Measurements from ENCODE around the gene TGFBR1. TPM values are rescaled to one million over a fixed set of nuclear protein-coding genes. Genes with fewer than 3 reads are reported as not detected.

Gene TGFBR1
- total RNA-seq, 4 donors from 2014 or later = 17.6 to 24.1 (median 22.8) TPM

- no peak for TF ChIP-seq CTCF (IDR thresholded peaks at IDR 0.05)
- no peak for TF ChIP-seq EP300 (IDR thresholded peaks at IDR 0.05; ENCODE audit: low read depth)
- TF ChIP-seq POLR2A (IDR thresholded peaks at IDR 0.05) = no peak
- TF ChIP-seq POLR2AphosphoS5 (IDR thresholded peaks at IDR 0.05) = no peak
- intact Hi-C loops (cut with DNase I; ENCODE audit: low total_unique reads) = no loop called here
- in situ Hi-C loops (cut with MboI; ENCODE audit: low pct_ligation_motif_present in 1 of 4, low pct_unique_long_range_greater_than_20kb in 1 of 4, low sequenced_read_pairs in 3 of 4) = loop anchor here in 1 of 4 donors (25.0 kb wide), 1 partner anchor 831 kb away; no protein-coding TSS in a partner anchor
- Histone ChIP-seq H3K36me3 (no peaks in the 10 kb centered on the region), H3K27ac (no peak overlapping the region), H3K27me3 (no peaks in the 10 kb centered on the region), H3K4me1 (peaks cover 4 to 10% (median 5%) of the 10 kb centered on the region in 4 donors), H3K9me3 (no peaks in the 10 kb centered on the region), H3K4me3 (no peak overlapping the region)
- DNase-seq = no peak
- WGBS, 2 donors (ENCODE audit: low coverage in 1 of 2) = 58 to 78% methylated on average over 3 to 4 of the region's 4 CpGs
Measured at GRCh38 chr9:99181621-99182020, 76.7 kb downstream of the TGFBR1 start.

- 83 to 94% methylated on average over 3 of the region's 3 CpGs for WGBS, 2 donors (ENCODE audit: low coverage in 1 of 2)
- intact Hi-C loops (cut with DNase I; ENCODE audit: low total_unique reads) = no loop called here
- TF ChIP-seq POLR2A (IDR thresholded peaks at IDR 0.05) (no peak), CTCF (IDR thresholded peaks at IDR 0.05) (no peak), EP300 (IDR thresholded peaks at IDR 0.05; ENCODE audit: low read depth) (no peak), POLR2AphosphoS5 (IDR thresholded peaks at IDR 0.05) (no peak)
Measured at GRCh38 chr9:99182356-99182755, 77.4 kb downstream of the TGFBR1 start.

GRCh38 chr9:99183616-99184015 lies 78.7 kb downstream of the TGFBR1 start:
- H3K4me1 ChIP-seq = peaks cover 4 to 10% (median 5%) of the 10 kb centered on the region in 4 donors
- intact Hi-C loops (cut with DNase I; ENCODE audit: low total_unique reads) = no loop called here
- H3K27ac ChIP-seq = no peak overlapping the region
- WGBS, 2 donors (ENCODE audit: low coverage in 1 of 2) = 92 to 100% methylated on average over 1 to 3 of the region's 3 CpGs
- no peak for DNase-seq
- no peak overlapping the region for H3K4me3 ChIP-seq
- no peaks in the 10 kb centered on the region for H3K36me3 ChIP-seq
- no peaks in the 10 kb centered on the region for H3K9me3 ChIP-seq
- no peak for TF ChIP-seq POLR2A (IDR thresholded peaks at IDR 0.05)
- TF ChIP-seq POLR2AphosphoS5 (IDR thresholded peaks at IDR 0.05) = no peak
- no peak for TF ChIP-seq CTCF (IDR thresholded peaks at IDR 0.05)
- H3K27me3 ChIP-seq = no peaks in the 10 kb centered on the region
- in situ Hi-C loops (cut with MboI; ENCODE audit: low pct_ligation_motif_present in 1 of 4, low pct_unique_long_range_greater_than_20kb in 1 of 4, low sequenced_read_pairs in 3 of 4) = loop anchor here in 1 of 4 donors (25.0 kb wide), 1 partner anchor 829 kb away; no protein-coding TSS in a partner anchor

More at GRCh38 chr9:99182356-99182755, 77.4 kb downstream of the TGFBR1 start:
- Histone ChIP-seq H3K9me3 (no peaks in the 10 kb centered on the region), H3K27me3 (no peaks in the 10 kb centered on the region), H3K36me3 (no peaks in the 10 kb centered on the region), H3K4me3 (no peak overlapping the region), H3K27ac (no peak overlapping the region), H3K4me1 (peaks cover 4 to 10% (median 5%) of the 10 kb centered on the region in 4 donors)
- no peak for DNase-seq
- in situ Hi-C loops (cut with MboI; ENCODE audit: low pct_ligation_motif_present in 1 of 4, low pct_unique_long_range_greater_than_20kb in 1 of 4, low sequenced_read_pairs in 3 of 4) = loop anchor here in 1 of 4 donors (25.0 kb wide), 1 partner anchor 830 kb away; no protein-coding TSS in a partner anchor

GRCh38 chr9:99184110-99184474 lies 79.2 kb downstream of the TGFBR1 start:
- WGBS, 2 donors (ENCODE audit: low coverage in 1 of 2) = 59 to 71% methylated on average over 3 to 10 of the region's 10 CpGs
- no peak for DNase-seq
- Histone ChIP-seq H3K4me3 (no peak overlapping the region), H3K36me3 (no peaks in the 10 kb centered on the region), H3K9me3 (no peaks in the 10 kb centered on the region), H3K27me3 (no peaks in the 10 kb centered on the region), H3K27ac (no peak overlapping the region), H3K4me1 (peaks cover 4 to 10% (median 5%) of the 10 kb centered on the region in 4 donors)
- intact Hi-C loops (cut with DNase I; ENCODE audit: low total_unique reads) (no loop called here), in situ Hi-C loops (cut with MboI; ENCODE audit: low pct_ligation_motif_present in 1 of 4, low pct_unique_long_range_greater_than_20kb in 1 of 4, low sequenced_read_pairs in 3 of 4) (loop anchor here in 1 of 4 donors (25.0 kb wide), 1 partner anchor 828 kb away; no protein-coding TSS in a partner anchor)
- TF ChIP-seq EP300 (IDR thresholded peaks at IDR 0.05; ENCODE audit: low read depth) (no peak), POLR2AphosphoS5 (IDR thresholded peaks at IDR 0.05) (no peak), POLR2A (IDR thresholded peaks at IDR 0.05) (no peak), CTCF (IDR thresholded peaks at IDR 0.05) (no peak)
